ENCODE data around the gene LCOR.

The LCOR gene

DNA sequence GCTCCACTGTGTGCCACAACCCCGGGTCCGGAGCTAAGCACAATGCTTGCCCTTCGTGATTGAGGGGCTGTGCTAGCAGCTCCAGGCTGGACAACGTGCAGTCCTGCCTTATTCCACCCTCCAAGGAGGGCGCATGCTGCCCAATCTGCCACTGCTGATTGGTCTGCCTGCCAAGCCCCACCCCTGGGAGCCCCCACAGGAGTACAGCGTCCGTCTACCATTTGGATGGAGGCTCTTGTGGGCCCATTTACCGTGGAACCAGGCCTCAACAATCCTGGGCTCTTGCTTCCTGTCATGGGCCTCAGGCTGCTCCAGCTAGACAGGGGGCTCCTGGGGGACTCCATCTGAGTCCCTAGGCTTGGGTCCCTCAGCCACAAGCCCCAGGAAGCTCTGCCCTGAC is 180.4 kb downstream of the LCOR start:
- DNase-seq (ENCODE audit: low read depth) = no peak

DNA sequence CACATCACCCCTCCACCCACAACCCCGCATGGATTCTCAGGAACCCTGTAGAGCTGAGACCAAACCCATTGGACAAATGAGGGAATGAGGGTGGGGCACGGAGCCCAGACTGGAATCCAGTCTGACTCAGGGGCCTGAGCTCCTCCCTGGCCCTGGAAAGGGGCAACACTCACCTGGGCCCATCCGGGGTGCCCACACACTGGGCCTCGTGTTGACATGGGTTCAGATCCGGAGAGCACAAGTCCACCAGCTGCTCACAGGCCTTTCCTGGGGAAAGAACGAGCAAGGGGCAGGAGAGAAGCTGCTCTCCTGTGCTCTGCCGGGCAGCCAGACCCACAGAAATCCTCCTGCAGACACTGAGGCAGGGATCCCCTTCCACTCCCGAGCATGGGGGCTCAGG is 181.5 kb downstream of the LCOR start:
- DNase-seq (ENCODE audit: low read depth) = no peak

DNA sequence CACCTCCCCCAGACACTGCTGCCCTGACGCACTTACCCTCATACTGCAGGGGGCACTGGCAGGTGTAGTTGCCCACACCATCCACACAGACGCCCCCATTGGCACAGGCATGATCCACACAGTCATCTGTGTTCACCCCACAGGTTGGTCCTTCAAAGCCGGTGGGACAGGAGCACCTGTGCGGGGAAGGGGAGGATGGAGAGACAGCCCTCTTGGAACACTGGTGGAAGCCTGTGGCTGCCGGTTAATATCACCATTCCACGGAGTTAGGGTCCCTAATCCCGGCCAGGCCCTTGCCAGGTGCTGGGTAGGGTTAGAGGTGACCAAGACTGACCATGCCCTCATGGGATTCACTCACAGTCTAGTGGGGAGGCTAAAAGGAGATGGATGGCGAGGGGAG is 181.9 kb downstream of the LCOR start:
- DNase-seq (ENCODE audit: low read depth) = no peak

DNA sequence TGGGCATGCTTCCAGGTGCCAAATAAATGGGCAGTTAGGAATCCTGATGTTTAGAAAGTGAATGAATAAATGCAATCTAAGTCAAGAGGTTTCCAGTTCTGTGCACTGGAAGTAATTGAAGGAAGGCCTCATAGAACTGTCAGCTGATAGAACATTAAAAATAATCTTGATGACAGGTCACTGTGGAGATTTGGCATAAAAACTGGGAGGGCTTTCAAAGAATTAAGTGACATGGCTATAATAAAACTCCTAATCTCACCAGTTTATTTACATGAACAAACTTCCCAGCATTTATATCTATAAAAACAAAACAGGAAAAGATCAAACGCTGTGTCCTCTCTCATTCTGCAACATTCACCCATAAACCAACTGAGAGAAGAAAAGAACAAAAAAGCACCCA is 183.1 kb downstream of the LCOR start:
- no peak for DNase-seq (ENCODE audit: low read depth)

DNA sequence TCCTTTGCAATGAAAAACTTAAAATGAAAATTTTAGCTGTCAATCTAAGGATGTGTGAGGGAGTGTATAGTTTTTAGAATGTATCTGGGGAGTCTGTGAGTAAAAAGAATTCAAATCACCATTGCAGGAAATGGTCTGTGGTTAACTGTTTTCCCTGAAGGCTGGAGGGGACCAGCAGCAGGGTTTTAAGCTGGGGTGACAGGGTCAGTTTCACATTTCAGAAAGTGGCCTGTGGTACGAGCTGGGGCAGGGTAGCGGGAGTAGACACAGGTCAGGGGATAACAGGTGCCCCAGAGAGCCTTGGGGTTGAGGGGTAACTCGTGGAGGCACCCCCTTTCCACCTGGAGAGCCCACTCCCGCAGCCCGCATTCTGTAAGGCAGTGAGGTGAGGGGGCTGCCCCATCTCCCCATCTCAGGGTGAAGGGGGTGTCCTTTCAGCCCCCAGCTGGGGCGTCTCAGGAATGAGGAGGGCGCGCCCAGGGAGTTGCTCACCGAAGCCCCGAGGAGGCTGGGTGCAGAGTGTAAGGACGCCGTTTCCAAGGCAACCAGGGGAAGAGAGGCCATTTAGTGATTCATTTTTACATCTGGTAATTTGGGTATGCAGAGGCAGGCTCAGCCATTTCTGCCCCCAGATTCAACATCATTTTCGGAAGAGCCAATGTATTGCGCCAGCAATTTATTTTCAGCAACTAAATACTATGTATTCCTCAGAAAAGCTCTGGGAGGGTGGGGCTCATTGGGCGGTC is 184.8 kb downstream of the LCOR start:
- DNase-seq (ENCODE audit: low read depth) = no peak

DNA sequence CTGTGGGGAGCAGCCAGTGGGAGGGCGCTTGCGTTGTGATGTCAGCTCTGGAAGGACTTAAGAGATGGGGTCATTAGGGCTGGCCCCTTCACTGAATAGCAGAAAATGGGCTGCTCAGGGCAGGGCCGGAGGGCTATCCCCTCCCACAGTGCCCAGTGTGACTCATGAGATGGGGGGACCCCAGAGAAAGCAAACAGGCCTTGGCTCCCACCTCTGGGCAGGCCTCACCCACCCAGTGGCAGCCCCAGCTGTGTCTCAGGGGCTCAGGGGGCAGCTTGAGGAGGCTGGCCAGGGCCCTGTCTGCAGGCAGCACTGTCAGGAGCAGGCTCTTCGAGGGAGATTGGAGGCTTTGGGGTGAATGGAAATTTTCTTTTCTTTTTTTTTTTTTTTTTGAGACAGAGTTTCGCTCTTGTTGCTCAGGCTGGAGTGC is 185.4 kb downstream of the LCOR start:
- no peak for DNase-seq (ENCODE audit: low read depth)

DNA sequence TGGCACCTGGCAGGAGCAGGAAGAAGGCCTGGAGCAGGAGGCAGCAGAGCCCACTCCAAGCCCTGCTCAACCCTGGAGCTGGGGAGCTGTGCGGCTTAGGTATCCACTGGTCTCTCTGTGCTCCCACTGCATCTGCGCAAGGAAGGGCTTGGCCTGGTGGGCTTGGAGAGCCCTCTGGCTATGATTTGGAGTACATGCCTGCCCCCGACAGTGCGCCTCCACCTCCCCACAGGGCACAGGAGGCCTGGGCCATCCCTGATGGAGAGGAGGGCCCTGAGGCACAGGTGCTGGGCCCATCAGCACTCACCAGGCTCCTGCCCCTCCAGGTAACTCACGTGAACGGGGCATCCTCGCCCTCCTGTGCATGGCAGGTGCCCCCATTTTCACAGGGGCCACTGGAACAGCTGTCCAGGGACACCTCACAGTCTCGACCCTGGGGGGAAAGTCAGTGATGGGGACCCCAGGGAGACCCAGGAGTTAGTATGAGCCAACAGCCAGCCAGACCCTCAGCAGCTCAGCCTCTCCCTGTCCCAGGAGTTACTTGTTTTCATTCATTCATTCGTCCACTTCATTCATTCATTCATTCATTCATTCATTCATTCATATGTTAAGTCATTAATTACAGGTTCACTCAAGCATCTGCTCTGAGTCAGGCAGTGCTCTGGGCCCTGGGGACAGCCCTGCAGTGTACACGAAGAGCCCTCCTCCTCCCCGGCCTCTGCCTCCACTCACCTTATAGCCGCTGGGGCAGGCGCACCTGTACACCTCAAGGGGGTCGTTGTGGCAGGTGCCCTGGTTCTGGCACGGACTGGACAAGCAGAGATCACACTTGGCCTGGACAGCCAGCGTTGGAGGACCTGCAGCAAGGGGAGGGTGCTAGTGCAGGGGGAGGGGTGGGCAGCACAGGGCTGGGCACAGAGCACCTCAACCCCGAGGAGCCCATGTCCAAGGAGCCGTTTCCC is 186.4 kb downstream of the LCOR start:
- DNase-seq (ENCODE audit: low read depth) = no peak

DNA sequence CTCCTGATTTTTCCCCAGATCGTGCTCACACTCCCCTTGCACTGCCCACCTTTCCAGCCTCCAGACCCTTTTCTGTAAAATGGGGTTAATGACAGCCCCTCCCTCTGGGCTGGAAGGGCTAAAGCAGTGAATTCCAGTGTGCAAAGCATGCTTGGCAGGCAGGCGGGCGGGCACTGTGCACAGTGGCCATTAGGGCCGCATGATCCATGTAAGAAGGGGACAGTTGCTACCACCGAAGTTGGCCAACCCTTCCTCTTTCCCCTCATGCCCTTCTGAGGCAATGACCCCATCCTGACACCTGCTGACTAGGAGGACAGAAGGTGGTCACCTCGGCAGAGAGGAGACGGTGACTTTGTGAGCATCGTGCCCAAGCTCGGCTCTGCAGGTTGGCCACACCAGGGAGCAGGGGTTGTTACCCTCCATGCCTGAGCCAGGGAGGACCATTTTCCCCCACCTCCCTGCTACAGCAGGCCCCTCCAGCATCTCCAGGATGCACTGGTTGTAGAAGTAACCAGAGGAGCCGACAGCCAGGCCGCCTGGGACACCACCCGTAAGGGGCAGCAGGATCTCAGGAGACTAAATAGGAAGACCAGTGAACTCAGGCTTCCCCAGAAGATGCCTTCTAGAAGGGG is 187.2 kb downstream of the LCOR start:
- DNase-seq (ENCODE audit: low read depth) = no peak

DNA sequence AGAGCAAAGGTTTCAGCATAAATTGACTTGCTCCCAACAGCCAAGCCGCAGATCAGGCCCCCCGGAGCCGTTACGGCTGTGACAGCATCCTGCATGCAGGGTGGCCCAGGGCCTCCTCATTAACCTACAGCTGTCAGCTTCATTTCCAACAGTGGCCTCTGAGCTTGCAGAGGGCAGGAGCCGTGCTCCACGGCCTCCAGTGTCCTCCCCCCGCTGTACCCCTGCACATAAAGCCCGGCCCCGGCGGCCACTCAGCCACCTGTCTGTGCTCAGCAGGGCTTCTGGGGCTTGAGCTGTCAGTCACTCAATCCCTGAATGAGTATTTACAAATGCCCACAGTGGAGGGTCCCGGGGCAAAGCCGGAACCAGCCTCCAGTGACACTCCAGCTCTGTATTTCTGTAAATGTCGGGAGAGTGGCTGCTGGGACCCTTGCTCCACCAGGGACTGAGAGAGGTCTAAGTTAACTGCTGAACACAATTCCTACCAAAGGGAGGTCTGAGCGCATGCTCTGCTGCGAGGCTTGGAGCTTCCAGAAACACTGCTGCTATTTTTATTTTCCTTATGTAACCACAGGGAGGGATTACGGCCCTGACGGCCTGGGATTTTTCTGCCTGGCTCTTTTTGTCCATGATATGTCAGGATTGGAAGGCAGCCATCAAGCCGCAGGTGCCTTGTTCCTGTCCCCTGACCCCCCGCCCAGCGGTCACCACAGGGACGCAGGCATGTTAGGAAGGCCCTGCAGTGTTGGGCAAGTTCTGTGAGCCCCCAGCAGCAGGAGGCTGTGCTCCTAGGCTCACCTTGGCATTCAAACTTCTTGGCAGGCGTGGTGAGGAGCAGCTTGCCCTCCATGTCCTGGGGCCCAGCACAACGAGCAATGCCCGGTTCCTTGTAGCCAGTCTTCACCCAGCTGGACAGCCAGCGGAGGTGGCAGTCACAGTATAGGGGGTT is 188.6 kb downstream of the LCOR start:
- no peak for DNase-seq (ENCODE audit: low read depth)

DNA sequence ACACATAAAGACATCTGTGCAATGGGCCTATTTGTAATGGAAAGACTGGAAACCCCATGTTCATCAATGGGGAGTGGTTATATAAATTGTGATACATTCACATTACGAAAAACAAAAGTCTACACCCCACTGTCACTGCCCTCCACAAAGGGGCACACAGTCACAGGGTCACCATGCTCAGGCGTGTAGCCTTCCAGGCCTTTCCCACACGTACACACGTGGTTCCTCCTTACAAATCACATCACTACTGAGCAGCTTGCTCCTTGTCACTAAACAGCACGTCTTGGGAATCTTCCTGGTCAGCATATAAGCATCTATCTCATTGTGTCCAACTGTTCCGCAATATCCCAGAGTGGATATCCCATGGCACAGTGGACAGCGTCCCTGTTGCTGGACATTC is 190.5 kb downstream of the LCOR start:
- DNase-seq (ENCODE audit: low read depth) = no peak

DNA sequence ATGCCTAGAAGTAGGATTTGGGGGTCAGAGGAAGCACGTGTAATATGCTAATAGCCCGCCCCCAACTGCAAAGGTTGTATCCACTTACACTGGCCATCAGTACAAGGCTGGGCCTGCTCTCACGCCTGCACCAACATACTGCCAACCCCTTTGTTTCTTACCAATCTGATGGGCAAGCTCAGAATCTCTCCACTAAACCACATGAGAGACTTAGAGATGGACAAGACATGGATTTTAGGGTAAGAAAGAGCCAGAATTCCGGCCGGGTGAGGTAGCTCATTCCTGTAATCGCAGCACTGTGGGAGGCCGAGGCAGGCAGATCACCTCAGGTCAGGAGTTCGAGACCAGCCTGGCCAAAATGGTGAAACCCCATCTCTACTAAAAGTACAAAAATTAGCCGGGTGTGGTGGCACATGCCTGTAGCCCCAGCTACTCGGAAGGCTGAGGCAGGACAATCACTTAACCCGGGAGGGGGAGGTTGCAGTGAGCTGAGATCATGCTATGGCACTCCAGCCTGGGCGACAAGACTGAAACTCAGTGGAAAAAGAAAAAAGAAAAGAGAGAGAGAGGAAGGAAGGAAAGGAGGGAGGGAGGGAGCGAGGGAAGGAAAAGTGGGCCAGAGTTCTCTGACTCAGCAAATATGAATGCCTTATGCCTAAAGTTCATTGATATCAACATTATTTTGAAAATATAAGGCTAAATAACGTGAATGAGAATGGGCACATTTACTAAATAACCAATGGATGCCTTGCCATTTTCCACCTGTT is 191.5 kb downstream of the LCOR start:
- no peak for DNase-seq (ENCODE audit: low read depth)

DNA sequence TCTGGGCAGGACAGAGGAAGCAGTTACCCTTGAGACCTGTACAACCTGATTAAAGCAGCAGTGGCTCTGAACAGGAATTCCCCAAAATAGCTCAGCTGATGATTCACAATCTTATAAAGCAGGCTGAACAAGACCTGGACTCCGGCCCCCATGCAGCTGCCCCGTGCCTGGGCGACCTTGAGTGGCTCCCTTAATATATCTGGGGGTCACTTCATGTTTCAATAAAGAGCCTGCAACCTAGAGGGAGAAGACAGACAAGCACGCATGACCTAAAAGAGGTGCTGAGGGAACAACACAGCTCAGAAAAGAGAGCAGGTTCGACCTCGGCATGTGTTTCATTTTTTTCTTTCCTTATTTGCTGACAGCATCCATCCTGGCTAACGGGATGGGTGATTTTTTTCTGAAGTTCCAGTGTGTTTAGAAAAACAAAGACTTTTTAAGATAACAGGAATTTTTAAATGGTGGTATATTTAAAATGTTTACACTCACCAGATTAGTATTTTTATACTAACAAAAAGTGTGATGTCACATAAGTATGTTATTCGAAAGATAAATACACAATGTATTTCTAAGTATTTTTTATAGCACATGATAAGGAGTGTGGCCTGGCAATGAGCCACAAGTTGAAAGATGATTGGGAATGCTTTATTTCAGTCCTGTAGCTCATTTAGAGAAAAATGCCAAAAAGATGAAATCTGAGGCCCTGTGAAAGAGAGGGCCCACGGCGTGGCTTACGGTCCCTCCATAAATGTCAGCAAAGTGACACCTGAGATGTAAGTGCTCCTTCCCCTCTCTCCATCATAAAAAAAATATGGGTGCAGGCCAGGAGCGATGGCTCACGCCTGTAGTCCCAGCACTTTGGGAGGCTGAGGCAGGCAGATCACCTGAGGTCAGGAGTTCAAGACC is 192.3 kb downstream of the LCOR start:
- no peak for DNase-seq (ENCODE audit: low read depth)

DNA sequence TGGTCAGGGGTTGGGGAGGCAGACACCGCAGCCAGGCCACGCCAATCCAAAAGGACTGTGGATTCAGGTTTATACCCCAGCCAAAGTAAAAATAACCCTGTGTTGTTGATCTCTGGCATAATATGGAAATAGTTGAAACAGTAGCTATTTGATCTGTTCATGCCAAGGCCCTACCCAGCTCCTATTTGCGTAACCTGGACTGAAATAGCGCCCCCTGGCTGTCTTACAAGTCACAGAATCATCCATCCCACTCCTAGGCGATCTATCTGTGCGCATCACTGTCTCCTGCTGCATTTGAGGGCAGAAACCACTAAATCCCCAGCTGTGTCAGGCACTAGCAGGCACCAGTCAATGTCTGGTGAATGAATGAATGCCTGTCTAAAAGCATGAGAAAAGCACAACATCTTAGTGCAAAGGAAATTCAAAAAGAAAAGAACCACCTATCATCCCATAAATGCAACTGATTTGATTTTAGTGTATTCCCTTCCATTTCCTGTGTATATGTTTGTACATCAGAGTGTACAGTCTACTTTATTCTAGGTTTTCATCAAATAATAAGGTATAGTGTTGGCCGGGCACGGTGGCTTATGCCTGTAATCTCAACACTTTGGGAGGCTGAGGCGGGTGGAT is 193.6 kb downstream of the LCOR start:
- no peak for DNase-seq (ENCODE audit: low read depth)

DNA sequence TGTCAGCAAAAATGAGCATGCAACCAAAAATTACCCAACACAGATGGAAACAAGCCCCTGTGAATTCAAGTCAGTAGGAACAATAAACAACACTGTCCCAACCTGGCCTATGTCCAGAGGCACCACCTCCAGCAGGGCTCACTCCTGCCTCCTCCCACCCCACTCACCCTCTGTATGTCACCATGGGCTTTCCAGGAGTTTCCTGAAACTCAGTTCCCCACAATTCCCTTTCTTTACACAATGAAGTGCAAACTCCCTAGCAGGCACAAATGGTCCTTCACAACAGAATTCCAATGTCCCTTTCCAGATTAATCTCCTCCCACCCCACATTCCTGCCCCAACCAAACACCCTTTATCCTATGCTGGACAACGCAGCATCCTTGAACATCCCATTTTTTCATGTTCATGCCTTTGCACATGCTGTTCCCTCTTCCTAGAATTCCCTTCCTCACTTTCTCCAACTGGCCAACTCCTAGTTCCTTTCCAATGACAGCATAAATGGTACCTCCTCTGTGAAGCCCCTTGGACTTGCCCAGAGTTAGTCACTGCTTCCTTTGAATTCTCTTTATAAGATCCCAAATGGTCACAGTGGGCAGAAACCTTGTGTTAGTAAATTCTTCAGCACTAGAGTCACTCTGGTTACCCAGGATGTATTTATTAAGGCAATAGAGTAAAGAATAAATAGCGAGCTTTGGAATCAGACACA is 196.2 kb downstream of the LCOR start:
- no peak for DNase-seq (ENCODE audit: low read depth)

DNA sequence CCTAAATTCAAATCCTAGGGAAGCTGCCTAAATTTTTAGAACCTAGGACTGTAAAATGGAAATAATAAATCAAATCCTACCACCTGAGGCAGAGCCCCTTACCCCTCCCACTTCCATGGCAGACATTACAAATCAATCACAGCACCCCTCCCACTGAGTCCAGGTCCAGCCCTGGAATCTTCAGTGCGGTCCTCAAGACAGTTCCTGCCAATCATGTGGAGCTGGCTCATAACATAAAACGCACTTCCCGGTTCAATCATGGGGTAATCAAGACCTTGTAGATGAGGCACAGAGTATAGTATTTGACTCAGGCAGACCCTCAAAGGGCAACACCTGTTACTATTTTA is 196.7 kb downstream of the LCOR start:
- DNase-seq (ENCODE audit: low read depth) = no peak

DNA sequence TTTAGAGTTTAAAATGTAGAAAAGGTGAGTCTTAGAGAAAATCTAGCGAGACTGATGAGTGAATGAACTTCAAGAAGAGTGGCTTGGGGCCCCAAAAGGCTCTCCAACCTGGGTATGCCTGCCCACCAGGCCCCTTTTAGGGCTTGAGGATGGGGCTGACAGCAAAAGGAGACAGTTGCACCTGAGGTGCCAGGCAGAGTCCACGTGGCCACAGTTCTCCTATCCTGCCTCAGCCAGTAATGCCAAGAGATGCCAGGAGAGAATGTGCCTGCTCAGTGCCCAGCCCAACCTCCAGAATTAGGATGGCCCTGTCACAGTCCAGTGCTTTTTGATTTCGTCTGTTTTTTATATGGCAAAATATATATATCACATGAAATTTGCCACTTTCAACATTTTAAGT is 197.2 kb downstream of the LCOR start:
- no peak for DNase-seq (ENCODE audit: low read depth)

DNA sequence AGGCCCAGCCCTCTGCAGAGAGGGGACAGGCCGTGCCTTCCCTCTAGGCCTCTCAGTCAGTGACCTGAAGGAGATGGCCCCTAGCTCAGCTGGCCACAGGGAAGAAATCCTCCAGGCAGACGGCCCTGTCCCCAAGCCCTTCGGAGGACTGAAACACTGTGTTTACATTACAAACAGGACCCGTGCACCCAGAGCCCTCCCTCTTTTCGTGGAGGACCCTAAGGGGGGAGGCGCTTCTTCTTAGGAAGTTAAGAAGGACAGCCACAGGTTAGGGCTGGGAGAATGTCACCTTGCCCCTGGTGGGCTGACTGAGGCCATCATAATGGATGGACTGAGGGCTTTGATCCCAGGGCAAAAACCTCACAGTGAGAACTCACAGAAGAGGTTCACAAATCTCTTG is 198.8 kb downstream of the LCOR start:
- no peak for DNase-seq (ENCODE audit: low read depth)

DNA sequence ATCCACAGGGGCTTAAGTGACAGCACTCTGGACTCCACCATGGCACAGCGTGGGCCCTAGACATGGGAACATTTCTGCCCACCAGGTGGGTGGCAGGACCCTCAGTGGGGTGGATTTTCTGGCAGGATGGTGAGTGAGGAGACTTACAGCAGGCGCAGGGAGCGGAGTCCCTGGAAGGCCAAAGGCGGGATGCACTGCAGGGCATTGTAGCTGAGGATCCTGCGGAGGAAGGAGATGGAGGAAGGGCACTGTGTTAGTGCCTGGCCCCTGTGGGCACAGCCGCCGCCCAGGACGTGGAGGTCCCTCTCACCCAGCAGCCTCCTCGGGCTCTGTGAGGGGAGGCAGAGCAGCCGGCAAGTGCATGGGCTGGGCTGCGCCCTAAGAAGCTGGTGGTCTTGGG is 199.4 kb downstream of the LCOR start:
- DNase-seq (ENCODE audit: low read depth) = no peak

DNA sequence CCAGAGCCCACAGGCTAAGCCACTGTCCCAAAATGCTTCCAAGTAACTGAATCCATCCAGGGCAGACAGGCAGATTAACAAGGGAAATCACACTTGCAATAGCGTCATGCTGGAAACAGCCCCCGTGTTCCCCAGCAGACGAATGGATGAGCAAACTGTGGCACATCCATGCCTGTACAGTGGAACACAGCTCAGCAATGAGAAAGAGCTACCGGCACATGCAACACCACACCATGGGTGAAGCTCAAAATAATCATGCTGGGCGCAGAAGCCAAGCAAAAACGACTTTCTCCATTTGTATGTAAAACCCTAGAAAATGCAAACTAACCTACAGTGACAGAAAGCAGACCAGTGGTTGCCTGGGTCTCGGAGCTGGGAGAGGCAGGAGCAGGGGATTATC is 200.5 kb downstream of the LCOR start:
- no peak for DNase-seq (ENCODE audit: low read depth)
